ENCODE results near the gene DZIP3.
"Not testable (repeated sequence)": the region's sequence is repeated elsewhere in the genome, so short reads cannot be mapped to it uniquely, and the experiment has no call there.

The DZIP3 gene

GRCh38 chr3:108599677-108600409 lies 10.3 kb downstream of the DZIP3 start:
- no peak for DNase-seq

DNA sequence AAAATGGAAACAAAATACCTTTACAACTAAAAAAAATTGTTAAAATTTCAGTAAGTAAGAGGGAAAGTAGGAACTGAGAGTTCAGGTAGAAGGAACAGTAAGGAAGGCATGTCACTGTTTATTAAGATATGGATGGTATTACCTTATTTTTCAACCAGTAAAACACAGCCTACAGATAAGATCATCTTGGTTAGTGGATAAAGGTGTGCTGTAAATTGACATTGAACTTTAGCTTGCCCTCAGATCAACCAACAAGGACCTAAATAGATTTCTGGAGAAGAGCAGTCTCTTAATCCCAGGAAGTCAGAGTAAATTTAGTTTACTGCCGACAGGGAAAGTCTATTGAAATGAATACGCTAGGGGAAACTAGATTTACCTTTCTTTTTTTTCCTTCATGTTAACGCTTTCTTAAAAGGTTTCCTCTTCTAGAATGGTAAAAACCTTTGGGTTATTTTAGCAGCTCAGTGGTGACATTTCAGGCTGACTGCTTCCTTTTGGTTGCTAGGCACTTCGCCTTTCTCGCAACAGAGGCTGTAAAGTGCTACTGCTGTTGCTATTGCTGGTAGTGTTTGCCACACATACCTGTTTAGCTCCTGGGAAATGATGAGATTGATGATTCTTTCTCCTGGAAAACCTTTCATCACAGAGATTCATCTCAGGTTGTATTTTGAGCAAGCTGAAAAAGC lies 12.9 kb downstream of the DZIP3 start:
- no peak for DNase-seq

- DNase-seq: no peak
Observed at GRCh38 chr3:108602935-108603294, 13.4 kb downstream of the DZIP3 start.

DNA sequence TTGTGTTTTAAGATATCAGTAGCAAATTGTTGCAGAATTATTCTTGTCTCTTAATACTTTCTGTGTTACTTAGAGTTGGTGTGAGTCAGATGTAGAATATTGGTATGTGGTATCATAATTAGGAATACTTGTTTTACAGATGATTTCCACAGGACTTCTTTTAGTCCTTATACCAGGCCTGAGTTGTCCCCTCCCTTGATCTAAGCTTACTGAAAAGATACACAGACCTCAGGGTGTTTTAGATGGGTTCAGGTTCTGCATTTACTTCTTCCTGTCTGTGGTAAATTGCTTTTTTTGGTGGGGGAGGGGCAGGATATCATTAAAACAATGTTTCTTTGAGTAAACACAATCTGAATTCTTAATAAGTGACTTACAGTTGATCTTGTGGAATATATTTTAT lies 14.2 kb downstream of the DZIP3 start:
- peak; percentile 28 for DNase-seq

DNA sequence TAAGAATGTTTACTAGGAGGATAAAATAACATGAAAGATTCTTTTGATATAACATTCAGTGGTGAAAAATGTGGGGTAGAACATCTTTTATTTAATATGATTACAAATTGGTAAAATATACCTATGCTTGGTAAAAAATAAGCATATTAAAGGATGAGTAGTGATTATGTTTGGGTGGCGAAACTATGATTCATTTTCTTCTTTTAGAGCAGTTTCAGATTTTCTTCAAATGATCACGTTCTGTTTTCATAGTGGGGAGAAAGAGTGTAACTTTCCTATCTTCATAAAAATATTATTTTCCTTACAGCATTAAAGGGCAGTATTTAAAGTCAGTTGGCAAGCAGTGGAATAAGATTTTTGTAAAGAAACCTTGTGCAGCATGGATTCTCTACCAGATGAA lies 15.5 kb downstream of the DZIP3 start:
- DNase-seq: no peak

DNA sequence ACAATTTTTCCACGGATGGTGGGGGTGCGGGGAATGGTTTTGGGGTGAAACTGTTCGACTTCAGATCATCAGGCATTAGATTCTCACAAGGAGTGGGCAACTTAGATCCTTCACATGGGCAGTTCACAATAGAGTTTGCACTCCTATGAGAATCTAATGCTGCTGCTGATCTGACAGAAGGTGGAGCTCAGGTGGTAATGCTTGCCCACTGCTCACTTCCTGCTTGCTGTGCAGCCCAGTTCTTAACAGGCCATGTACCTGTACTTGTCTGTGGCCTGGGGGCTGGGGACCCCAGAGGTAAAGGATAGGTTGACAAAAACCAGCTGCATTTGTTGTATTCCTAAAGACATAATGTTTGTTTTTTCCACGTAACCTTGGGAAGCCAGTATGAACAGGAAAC lies 16.0 kb downstream of the DZIP3 start:
- no peak for DNase-seq

DNA sequence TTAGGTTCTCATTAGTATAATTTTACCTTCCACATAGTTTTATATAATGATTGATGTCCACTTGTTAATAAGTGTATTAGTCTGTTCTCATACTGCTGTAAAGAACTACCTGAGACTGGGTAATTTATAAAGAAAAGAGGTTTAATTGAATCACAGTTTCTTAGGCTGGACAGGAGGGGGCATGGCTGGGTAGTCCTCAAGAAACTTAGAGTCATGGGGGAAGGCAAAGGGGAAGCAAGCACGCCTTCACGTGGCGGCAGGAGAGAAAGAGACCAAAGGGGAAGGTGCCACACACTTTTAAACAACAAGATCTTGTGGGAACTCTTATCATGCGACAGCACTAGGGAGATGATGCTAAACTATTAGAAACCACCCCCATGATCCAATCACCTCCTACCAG lies 19.2 kb downstream of the DZIP3 start:
- no peak for DNase-seq

DNA sequence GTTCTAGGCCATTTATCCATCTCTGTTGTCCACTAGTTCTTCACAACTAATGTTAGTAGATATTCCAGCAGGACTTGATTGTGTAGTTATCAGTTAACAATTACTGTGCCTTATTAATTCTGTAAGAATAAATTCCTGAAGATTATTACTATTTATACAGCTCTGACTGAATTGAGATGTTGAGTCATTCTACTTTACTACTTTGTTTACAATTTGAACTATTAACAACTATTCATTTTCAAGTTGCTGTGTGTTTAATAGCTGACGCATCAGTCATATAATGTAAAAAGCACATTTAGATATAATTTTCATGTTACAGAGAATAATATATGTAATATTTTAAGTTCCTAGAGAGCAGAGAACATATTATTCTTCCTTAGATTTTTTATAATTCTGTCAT lies 21.1 kb downstream of the DZIP3 start:
- DNase-seq: no peak

DNA sequence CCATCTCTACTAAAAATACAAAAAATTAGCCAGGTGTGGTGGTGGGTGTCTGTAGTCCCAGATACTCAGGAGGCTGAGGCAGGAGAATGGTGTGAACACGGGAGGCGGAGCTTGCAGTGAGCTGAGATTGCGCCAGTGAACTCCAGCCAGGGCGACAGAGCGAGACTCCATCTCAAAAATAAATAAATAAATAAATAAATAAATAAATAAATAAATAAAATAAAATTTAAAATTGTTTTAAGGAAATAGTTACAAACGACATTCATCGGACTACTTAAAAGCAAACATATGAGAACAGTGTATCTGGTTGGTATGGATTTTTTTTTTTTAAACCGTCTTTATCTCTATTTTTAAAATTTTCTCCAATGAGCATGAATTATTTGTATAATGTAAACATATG lies 26.6 kb downstream of the DZIP3 start:
- DNase-seq: not testable (repeated sequence)

DNA sequence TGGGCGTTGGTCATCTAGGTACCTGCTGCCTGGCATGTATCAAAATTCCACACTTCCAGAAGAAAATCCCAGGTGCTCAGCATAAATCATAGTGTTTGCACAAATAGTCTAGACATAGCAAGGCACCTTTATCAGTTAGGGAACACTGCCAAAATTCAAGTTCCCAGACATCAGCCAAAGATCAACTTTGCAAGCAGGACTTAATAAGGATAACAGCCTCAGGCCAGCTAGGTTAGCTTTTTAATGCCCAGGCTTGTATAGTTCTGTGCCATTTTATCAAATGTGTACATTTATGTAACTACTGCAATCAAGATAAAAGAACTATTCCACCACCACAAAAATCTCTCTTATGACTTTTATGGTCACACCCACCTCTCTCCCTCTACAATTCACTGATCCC lies 30.7 kb downstream of the DZIP3 start:
- DNase-seq: no peak

DNA sequence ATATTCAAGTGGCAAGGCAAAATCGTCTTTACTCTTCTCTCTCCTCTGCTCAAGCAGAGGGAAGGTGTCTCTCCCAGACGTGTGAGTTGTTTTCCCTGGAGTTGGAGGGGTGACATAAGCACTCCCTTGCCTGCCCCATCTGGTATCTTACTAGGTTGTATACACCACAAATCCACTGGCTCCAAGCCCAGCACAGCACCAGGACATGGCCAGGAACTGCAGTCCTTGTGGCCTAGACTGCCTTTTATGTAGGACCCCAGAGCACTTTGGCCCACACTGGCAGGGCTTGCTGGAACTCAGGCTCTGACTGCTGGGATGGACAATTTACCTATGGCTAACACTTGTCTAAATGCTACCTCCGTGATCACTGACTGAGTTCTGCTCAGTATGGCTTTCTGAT lies 34.0 kb downstream of the DZIP3 start:
- no peak for DNase-seq

DNA sequence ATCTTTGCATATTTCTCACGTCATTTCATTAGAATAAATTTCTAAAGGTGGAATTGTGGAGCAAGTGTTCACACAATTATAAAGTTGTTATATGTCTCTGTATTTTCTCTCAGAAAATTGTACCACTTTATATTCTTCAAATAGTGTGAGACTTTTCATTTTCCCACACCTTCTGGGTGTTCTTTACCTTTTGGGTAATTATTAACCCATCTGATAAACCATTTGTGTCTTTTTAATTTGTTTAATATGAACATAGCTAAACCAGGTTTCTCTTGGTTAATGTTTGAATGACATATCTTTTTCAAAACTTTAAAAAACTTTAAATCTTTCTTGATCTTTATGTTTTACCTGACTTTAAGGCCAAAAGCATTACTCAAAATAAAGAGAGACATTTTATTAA lies 40.5 kb downstream of the DZIP3 start:
- no peak for DNase-seq

GRCh38 chr3:108642526-108642925 lies 53.0 kb downstream of the DZIP3 start:
- no peak for DNase-seq

- DNase-seq: no peak
Observed at GRCh38 chr3:108645364-108645763, 55.8 kb downstream of the DZIP3 start.

- not testable (repeated sequence) for DNase-seq
Observed at GRCh38 chr3:108655664-108656063, 66.1 kb downstream of the DZIP3 start.

GRCh38 chr3:108661699-108662098 lies 72.2 kb downstream of the DZIP3 start:
- no peak for DNase-seq

DNA sequence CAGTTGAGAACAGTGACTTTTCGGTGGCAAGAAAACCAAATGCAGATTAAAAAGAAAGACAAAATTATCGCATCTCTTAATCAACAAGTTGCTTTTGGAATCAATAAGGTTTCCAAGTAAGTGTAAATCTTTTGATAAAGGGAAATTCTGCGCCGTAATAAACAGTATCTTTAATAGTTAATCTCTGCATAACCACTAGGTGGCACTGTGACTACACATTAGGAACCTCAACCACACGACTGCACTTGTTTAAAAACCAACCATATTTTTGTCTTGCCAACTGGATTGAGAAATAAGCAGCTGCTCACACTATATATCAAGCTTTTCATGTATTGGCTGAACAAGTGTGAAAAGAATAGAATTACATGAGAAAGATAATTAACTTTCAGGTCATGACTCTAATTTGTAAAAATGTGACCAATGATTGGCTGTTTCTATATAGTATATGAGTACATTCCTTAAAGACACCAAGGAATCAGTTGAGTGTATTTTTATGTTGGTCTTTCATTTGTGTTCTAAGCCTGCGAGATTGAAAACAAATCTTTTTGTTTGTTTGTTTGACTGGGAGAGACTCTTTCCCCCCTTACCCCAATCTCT lies 72.7 kb downstream of the DZIP3 start:
- DNase-seq: peak; percentile 74

DNA sequence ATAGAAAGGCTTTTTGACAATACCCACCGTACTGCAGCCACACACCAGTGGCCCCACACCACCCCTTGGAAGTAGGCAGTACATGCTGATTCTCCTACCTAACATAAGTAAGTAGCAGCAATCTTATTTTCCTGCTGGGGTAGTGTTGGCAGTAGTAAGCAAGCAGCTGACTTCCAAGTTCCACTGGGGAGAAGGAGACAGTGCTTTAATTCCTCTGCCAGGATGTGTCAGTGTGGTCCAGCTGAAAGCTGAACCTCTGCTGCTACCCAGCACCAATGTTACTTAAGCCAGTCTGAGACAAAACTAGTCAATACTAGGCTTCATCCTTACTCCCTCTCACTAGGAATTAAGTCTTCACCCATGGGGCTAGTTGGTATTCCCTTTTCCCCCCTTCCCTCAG lies 74.7 kb downstream of the DZIP3 start:
- no peak for DNase-seq

- no peak for DNase-seq
Observed at GRCh38 chr3:108667312-108667711, 77.8 kb downstream of the DZIP3 start.

DNA sequence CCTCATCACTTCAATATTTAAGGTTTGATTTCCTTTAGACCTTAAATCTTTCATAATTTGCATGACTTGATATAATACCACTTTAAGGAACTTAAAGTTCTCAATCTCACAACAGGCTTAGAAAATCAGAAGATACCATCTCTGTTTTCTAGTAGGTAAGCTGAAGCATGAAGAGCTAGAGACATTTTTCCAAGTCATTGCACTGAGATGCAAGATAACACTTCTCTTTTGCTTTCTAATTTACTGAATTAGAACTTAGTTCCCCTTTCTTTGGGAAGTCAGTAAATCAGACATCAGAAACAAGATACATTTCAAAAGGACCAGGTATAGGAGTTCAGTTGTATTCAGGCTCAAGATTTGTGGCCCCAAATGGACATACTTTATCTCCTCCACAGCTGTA lies 79.7 kb downstream of the DZIP3 start:
- DNase-seq: no peak

- DNase-seq: no peak
Observed at GRCh38 chr3:108672701-108673100, 83.2 kb downstream of the DZIP3 start.

DNA sequence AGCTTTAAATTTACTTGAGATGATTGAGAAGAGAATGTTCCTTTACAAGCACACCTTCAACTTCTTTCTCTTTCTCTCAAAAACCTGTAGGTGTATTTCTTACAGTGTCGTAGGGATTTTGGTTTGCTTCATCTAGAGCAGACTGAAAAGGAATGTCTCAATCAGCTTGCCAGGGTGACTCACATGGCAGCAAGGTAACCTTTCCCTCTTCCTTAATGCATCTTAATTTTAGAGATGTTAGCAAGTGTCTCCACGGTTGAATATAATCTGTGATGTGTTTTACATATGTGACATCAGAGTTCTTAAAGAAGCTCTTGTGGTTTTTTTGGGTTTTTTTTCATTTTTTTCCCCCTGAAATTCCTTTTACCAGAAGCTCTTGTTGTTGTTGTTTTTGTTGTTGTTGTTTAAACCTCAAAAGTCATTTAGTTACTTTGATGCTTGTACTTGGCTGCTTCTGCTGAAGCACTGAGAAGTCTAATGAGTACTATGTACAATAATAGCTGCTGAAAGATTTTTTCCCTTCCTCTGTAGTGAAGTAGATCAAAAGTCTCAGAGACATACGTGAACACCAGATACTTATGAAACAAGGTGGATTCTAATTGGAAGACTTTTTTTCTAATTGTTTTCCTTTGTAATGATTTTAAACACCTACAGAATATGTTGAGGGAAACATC lies 84.6 kb downstream of the DZIP3 start:
- DNase-seq: no peak

DNA sequence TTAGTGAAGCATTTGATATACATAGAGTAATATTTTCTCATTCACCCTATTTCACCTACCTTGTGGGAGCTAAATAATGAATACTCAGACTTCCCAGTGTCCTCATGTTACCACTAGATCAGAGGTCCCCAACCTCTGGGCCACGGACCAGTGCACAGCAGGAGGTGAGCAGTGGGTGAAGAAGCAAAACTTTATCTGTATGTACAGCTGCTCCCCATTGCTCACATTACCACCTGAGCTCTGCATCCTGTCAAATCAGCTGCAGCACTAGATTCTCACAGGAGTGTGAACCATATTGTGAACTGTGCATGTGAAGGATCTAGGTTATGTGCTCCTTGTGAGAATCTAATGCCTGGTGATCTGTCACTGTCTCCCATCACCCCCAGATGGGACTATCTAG lies 88.3 kb downstream of the DZIP3 start:
- no peak for DNase-seq

DNA sequence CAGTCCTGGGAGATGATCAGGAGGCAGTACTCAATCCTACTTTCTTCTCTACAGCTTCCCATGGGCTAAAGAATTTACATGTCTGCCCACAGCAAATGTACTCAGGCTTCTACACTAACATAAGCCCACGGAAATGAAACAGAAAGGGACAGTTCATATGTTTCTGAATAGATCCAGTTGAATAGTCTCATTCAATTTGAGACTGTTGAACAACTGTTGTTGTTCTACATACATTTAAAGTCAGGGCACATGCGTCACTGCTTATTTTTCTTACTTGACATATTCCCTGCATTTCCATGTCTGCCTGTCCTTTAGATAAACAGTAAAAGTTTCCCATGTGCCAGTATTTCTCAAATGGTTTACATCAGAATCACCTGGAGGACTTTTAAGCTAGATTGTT lies 102.8 kb downstream of the DZIP3 start:
- DNase-seq: not testable (repeated sequence)
